K562 (cell line): Measurements from ENCODE around the gene OR2F2. TPM values are rescaled to one million over a fixed set of nuclear protein-coding genes. Genes with fewer than 3 reads are reported as not detected.

Experiments used
- ATAC-seq: fragments of 200-7000 bp; cut with Tn5 transposase; 3 replicates; pipeline ENCODE4 v1.9.1; 2020; ENCODE audit warnings: moderate library complexity
- BruUV-seq: library from RNA; stranded (reverse); fragments of 400-500 nt; replicated peaks from 2 replicates; lab custom pipeline; 2021; lab: Mats Ljungman, UMichigan
- CTCF ChIA-PET: fragments of 300-600 bp; formaldehyde crosslinking; extraction: SDS; loops from one replicate; lab custom pipeline; 2021; ENCODE audit warnings: low intra/inter-chr PET ratio; lab: Yijun Ruan, JAX
- POLR2A ChIA-PET: fragments of 300-600, 350-650 bp; sonication (Branson Sonifier 250); formaldehyde crosslinking; extraction: SDS; loops from one replicate; lab custom pipeline; 2021; ENCODE audit warnings: antibody characterized with exemption, inconsistent platforms; lab: Yijun Ruan, JAX
- DNase-seq, 4 experiments: peaks; one replicate each; pipeline versions ENCODE4 v3.0.0 to v3.0.0-alpha.2; 2011 to 2018; ENCODE audit warnings: low spot score in 3 of 4, mixed read lengths in 3 of 4; ENCODE audit errors: extremely low read depth in 1 of 4
- FAIRE-seq: peaks from 2 replicates; lab custom pipeline; 2011; peaks lifted over from hg19 to GRCh38; lab: Jason Lieb, UNC
- H2AFZ ChIP-seq: 2 replicates; pipeline ENCODE4 v1.6.0; 2011; ENCODE audit warnings: low read depth, low read length, control low read depth, inconsistent platforms
- H3K27ac ChIP-seq: fragments of 200-600 bp; 3 replicates; pipeline ENCODE4 v1.8.0; 2011; ENCODE audit warnings: low read depth, mild to moderate bottlenecking, control low read depth, inconsistent platforms, low read length, moderate library complexity, mixed read lengths; ENCODE audit errors: extremely low read depth
- H3K27me3 ChIP-seq, 2 experiments: fragments of 300-600 bp in 1 of 2; 2 replicates in 1 of 2; 3 replicates in 1 of 2; pipeline versions ENCODE4 v1.6.0 to v1.8.0; 2011; ENCODE audit warnings: inconsistent platforms in 2 of 2, low read length in 2 of 2, mild to moderate bottlenecking in 1 of 2, mixed read lengths in 1 of 2, moderate library complexity in 1 of 2; ENCODE audit not compliant: control insufficient read depth in 2 of 2, insufficient read depth in 2 of 2
- H3K36me3 ChIP-seq: fragments of 300-600 bp; 3 replicates; pipeline ENCODE4 v1.8.0; 2011; ENCODE audit warnings: mild to moderate bottlenecking, low read length, inconsistent platforms; ENCODE audit not compliant: control insufficient read depth, insufficient read depth
- H3K4me1 ChIP-seq, 2 experiments: fragments of 200-600 bp in 1 of 2; replicated peaks in 1 of 2; 2 replicates in 1 of 2; 3 replicates in 1 of 2; pipeline versions ENCODE4 v1.5.1 to v1.8.0; 2011; ENCODE audit warnings: inconsistent platforms in 2 of 2, low read length in 2 of 2, mild to moderate bottlenecking in 1 of 2, mixed read lengths in 1 of 2, moderate library complexity in 1 of 2; ENCODE audit not compliant: control insufficient read depth in 2 of 2, insufficient read depth in 2 of 2
- H3K4me2 ChIP-seq: 2 replicates; pipeline ENCODE4 v1.6.1; 2011; ENCODE audit warnings: low read length, control low read depth, inconsistent platforms, mixed read lengths; ENCODE audit not compliant: insufficient read depth
- H3K4me3 ChIP-seq: fragments of 200-600 bp; sonication (generic), shearing (Covaris generic); 2 replicates; pipeline ENCODE4 v1.5.1; 2016; ENCODE audit warnings: control low read depth, inconsistent platforms
- H3K79me2 ChIP-seq: fragments of 200-600 bp; 3 replicates; pipeline ENCODE4 v1.8.0; 2011; ENCODE audit warnings: low read length, inconsistent platforms; ENCODE audit not compliant: control insufficient read depth, insufficient read depth
- H3K9ac ChIP-seq, 2 experiments: 2 replicates each; pipeline versions ENCODE4 v1.6.0 to v1.6.1; 2011; ENCODE audit warnings: low read depth in 2 of 2, low read length in 2 of 2, control low read depth in 1 of 2, inconsistent platforms in 1 of 2, mild to moderate bottlenecking in 1 of 2, mixed read lengths in 1 of 2; ENCODE audit not compliant: insufficient read depth in 1 of 2
- H3K9me1 ChIP-seq: one replicate; pipeline ENCODE4 v1.6.0; 2011; ENCODE audit warnings: inconsistent platforms, mild to moderate bottlenecking, low read length, moderate library complexity; ENCODE audit not compliant: control insufficient read depth, insufficient read depth
- H3K9me3 ChIP-seq: replicated peaks from 2 replicates; pipeline ENCODE4 v1.5.1; 2011; ENCODE audit warnings: low read depth, low read length, inconsistent platforms; ENCODE audit not compliant: control insufficient read depth, insufficient read depth
- H4K20me1 ChIP-seq: replicated peaks from 2 replicates; pipeline ENCODE4 v1.6.1; 2011; ENCODE audit warnings: low read length, inconsistent platforms, mixed read lengths; ENCODE audit not compliant: control insufficient read depth, insufficient read depth
- CEBPB ChIP-seq: fragments of 450-650 bp; IDR thresholded peaks from 2 replicates; pipeline ENCODE4 v1.6.1; 2016; ENCODE audit warnings: missing genetic modification characterization, missing compliant biosample characterization
- ZMIZ1 ChIP-seq, 2 experiments: fragments of 150-350 bp in 1 of 2; IDR thresholded peaks; 2 replicates each; pipeline ENCODE4 v1.6.1; 2012 to 2016; ENCODE audit warnings: low read depth in 2 of 2, low read length in 2 of 2, mild to moderate bottlenecking in 1 of 2, moderate library complexity in 1 of 2
- WGBS: fragments of 100-300 bp; shearing (Covaris generic); methylation state at CpG from one replicate; pipeline ENCODE4 v1.1.6; 2016; ENCODE audit warnings: low coverage, mixed read lengths; ENCODE audit not compliant: insufficient coverage; ENCODE audit errors: missing lambda C conversion rate; 5-methylcytosine and 5-hydroxymethylcytosine counted together
- in situ Hi-C: fragments of 300-500 bp; cut with MboI; formaldehyde crosslinking; loops from 4 replicates; pipeline ENCODE4 v1.15.0; 2018; ENCODE audit warnings: inconsistent platforms, mixed read lengths
- intact Hi-C: fragments of 100-400 bp; cut with micrococcal nuclease; formaldehyde crosslinking; loops from 2 replicates; pipeline ENCODE4 v1.14.2; 2022
- polyA plus RNA-seq, 8 experiments: library from polyadenylated mRNA; depleted of rRNA in 4 of 8; stranded (reverse) in 5 of 8; unstranded in 3 of 8; fragments of >200 nt; fragmentation: Nextera tagmentation in 2 of 8; fragmentation: Illumina TruSeq in 1 of 8; extraction: Ambion mirVana in 2 of 8; extraction: Trizol in 1 of 8; gene quantifications; 2 replicates each; pipeline versions ENCODE4 v1.2.1 to v1.2.3, GENCODE V29; 2011 to 2014; ENCODE audit warnings: inconsistent platforms in 1 of 8, missing spikeins in 1 of 8
- total RNA-seq, 7 experiments: library from RNA; depleted of rRNA in 6 of 7; stranded (reverse); fragments of >200 nt in 6 of 7; fragmentation: Illumina TruSeq in 2 of 7; extraction: Trizol in 2 of 7; gene quantifications; 2 replicates each; pipeline versions ENCODE4 v1.2.1 to v1.2.3, GENCODE V29; 2011 to 2021; ENCODE audit warnings: low replicate concordance in 1 of 7

The OR2F2 gene
- total and polyA plus RNA-seq, 9 of the 15 experiments (the other 6 are each of a cell fraction or from before 2014, with no cell fraction given) = not detected

- Histone ChIP-seq H4K20me1 (no peaks in the 10 kb centered on the region), H3K9me1 (no peaks in the 10 kb centered on the region), H3K27ac (no peak overlapping the region), H2AFZ (no peak overlapping the region), H3K9me3 (no peaks in the 10 kb centered on the region), H3K4me3 (no peak overlapping the region), H3K27me3 (no peaks in the 10 kb centered on the region; a peak in 2 of 5 replicates), H3K4me2 (no peak overlapping the region), H3K4me1 (0 out of 5 replicates have a peak, but pooled peaks cover 0 to 2% of the 10 kb centered on the region in 2 experiments), H3K9ac (no peak overlapping the region), H3K36me3 (no peaks in the 10 kb centered on the region), H3K79me2 (no peaks in the 10 kb centered on the region)
- TF ChIP-seq ZMIZ1 (IDR thresholded peaks at IDR 0.05; ENCODE audit: low read depth in 2 of 2, low read length in 2 of 2) = no peak
- TF ChIP-seq CEBPB (tag) = 0 out of 2 replicates have a peak, but pooled peaks have one; percentile 36
- in situ Hi-C loops (no loop called here), intact Hi-C loops (no loop called here)
- CTCF ChIA-PET = no interaction called here
- DNase-seq (no peak), FAIRE-seq (no peak), ATAC-seq (no peak)
- no TSS peak for BruUV-seq
- WGBS = 9% methylated on average over 2 of the region's 2 CpGs
- POLR2A ChIA-PET = no interaction called here
Observed at GRCh38 chr7:143954135-143954534, 19.1 kb downstream of the OR2F2 start.
